ENCODE data around the gene HORMAD2. TPM values are rescaled to one million over a fixed set of nuclear protein-coding genes. Genes with fewer than 3 reads are reported as not detected.
A peak's percentile ranks its signal among the peaks of the same experiment; 100 is the strongest.

Gene HORMAD2
- total RNA-seq, 1 experiment from 2014 or later = not detected

GRCh38 chr22:30117256-30117655 is 37.0 kb downstream of the HORMAD2 start:
- no peak for DNase-seq
- TF ChIP-seq EZH2 (IDR thresholded peaks at IDR 0.05; ENCODE audit: low read depth) (no peak), CTCF (conservative IDR thresholded peaks at IDR 0.05) (no peak)
- H3K27ac ChIP-seq = peak overlapping the region; percentile 82
- H3K27me3 ChIP-seq (ENCODE audit: insufficient read depth, low read depth) = no peaks in the 10 kb centered on the region
- CTCF ChIA-PET = no interaction called here
- H2AFZ ChIP-seq = no peak overlapping the region
- no TSS peak for BruUV-seq (replicated peaks)
- no peaks in the 10 kb centered on the region for H4K20me1 ChIP-seq (ENCODE audit: insufficient read depth)
- H3K9me2 ChIP-seq (ENCODE audit: insufficient read depth) = no peaks in the 10 kb centered on the region
- no peak overlapping the region for H3K4me3 ChIP-seq
- no peaks in the 10 kb centered on the region for H3K36me3 ChIP-seq (ENCODE audit: low read depth)
- POLR2A ChIA-PET (ENCODE audit: unreplicated experiment) = interaction anchor here (0.6 kb wide), 2 partner anchors 85 to 93 kb away, joined by 3 to 4 read pairs; no protein-coding TSS in a partner anchor
- H3K79me2 ChIP-seq (ENCODE audit: low read depth) = no peaks in the 10 kb centered on the region
- H3K4me2 ChIP-seq = peak overlapping the region; percentile 44
- intact Hi-C loops (cut with micrococcal nuclease; ENCODE audit: unreplicated experiment) = no loop called here
- peaks cover 44% of the 10 kb centered on the region for H3K4me1 ChIP-seq (replicated peaks; ENCODE audit: insufficient read depth)
- H3K9me3 ChIP-seq (ENCODE audit: insufficient read depth, low read depth) = no peaks in the 10 kb centered on the region
- H3F3A ChIP-seq (ENCODE audit: insufficient read depth, low read depth) = peaks cover 38% of the 10 kb centered on the region

- Histone ChIP-seq H3K4me3 (no peak overlapping the region), H3K9me3 (ENCODE audit: insufficient read depth, low read depth) (no peaks in the 10 kb centered on the region), H3K4me1 (replicated peaks; ENCODE audit: insufficient read depth) (peaks cover 44% of the 10 kb centered on the region), H3F3A (ENCODE audit: insufficient read depth, low read depth) (peaks cover 38% of the 10 kb centered on the region), H3K4me2 (no peak overlapping the region), H2AFZ (no peak overlapping the region), H3K27ac (peak overlapping the region; percentile 4; the same call in 1 of the 2 replicates), H3K27me3 (ENCODE audit: insufficient read depth, low read depth) (no peaks in the 10 kb centered on the region), H3K9me2 (ENCODE audit: insufficient read depth) (no peaks in the 10 kb centered on the region), H4K20me1 (ENCODE audit: insufficient read depth) (no peaks in the 10 kb centered on the region), H3K36me3 (ENCODE audit: low read depth) (no peaks in the 10 kb centered on the region), H3K79me2 (ENCODE audit: low read depth) (no peaks in the 10 kb centered on the region)
- no TSS peak for BruUV-seq (replicated peaks)
- TF ChIP-seq EZH2 (IDR thresholded peaks at IDR 0.05; ENCODE audit: low read depth) (no peak), CTCF (conservative IDR thresholded peaks at IDR 0.05) (no peak)
- ChIA-PET CTCF (no interaction called here), POLR2A (ENCODE audit: unreplicated experiment) (no interaction called here)
- no peak for DNase-seq
- intact Hi-C loops (cut with micrococcal nuclease; ENCODE audit: unreplicated experiment) = no loop called here
These were observed 38.0 kb downstream of the HORMAD2 start for GRCh38 chr22:30118291-30118690.

- Histone ChIP-seq H3K9me3 (ENCODE audit: insufficient read depth, low read depth) (no peaks in the 10 kb centered on the region), H3K9me2 (ENCODE audit: insufficient read depth) (no peaks in the 10 kb centered on the region), H3K36me3 (ENCODE audit: low read depth) (no peaks in the 10 kb centered on the region), H3K4me2 (no peak overlapping the region), H4K20me1 (ENCODE audit: insufficient read depth) (no peaks in the 10 kb centered on the region), H3K27me3 (ENCODE audit: insufficient read depth, low read depth) (no peaks in the 10 kb centered on the region), H2AFZ (no peak overlapping the region), H3F3A (ENCODE audit: insufficient read depth, low read depth) (peaks cover 10% of the 10 kb centered on the region), H3K27ac (no peak overlapping the region), H3K4me1 (replicated peaks; ENCODE audit: insufficient read depth) (peaks cover 15% of the 10 kb centered on the region), H3K79me2 (ENCODE audit: low read depth) (no peaks in the 10 kb centered on the region), H3K4me3 (no peak overlapping the region)
- BruUV-seq (replicated peaks) = no TSS peak
- ChIA-PET CTCF (no interaction called here), POLR2A (ENCODE audit: unreplicated experiment) (interaction anchor here (0.7 kb wide), 1 partner anchor 1814 kb away, joined by 7 read pairs; no protein-coding TSS in a partner anchor)
- no peak for TF ChIP-seq EZH2 (IDR thresholded peaks at IDR 0.05; ENCODE audit: low read depth)
- TF ChIP-seq CTCF (conservative IDR thresholded peaks at IDR 0.05) = no peak
- intact Hi-C loops (cut with micrococcal nuclease; ENCODE audit: unreplicated experiment) = no loop called here
- no peak for DNase-seq
These were observed 41.7 kb downstream of the HORMAD2 start for GRCh38 chr22:30121960-30122359.
